Mesenchymal stem cell (in vitro differentiated cells and primary cell): ENCODE measurements around the gene C5orf24.
"Not testable (repeated sequence)": the region's sequence is repeated elsewhere in the genome, so short reads cannot be mapped to it uniquely, and the experiment has no call there.

ENCODE experiments used
- DNase-seq: peaks from one replicate; pipeline ENCODE4 v3.0.0-alpha.2; 2013
- H2AFZ ChIP-seq: one replicate; pipeline ENCODE4 v1.6.1; 2013; ENCODE audit warnings: low read depth, mild to moderate bottlenecking, control low read depth, inconsistent platforms, low read length, moderate library complexity
- H2AK5ac ChIP-seq: 2 replicates; pipeline ENCODE4 v1.6.1; 2013; ENCODE audit warnings: low read length, moderate library complexity, mild to moderate bottlenecking, inconsistent platforms; ENCODE audit not compliant: severe bottlenecking
- H2BK120ac ChIP-seq: one replicate; pipeline ENCODE4 v1.6.1; 2013; ENCODE audit warnings: low read depth, mild to moderate bottlenecking, inconsistent platforms, low read length, moderate library complexity
- H2BK12ac ChIP-seq, 2 experiments: one replicate each; pipeline ENCODE4 v1.6.1; 2013; ENCODE audit warnings: inconsistent platforms in 2 of 2, low read length in 2 of 2, mild to moderate bottlenecking in 2 of 2, moderate library complexity in 2 of 2, control low read depth in 1 of 2
- H2BK15ac ChIP-seq: one replicate; pipeline ENCODE4 v1.6.1; 2013; ENCODE audit warnings: mild to moderate bottlenecking, low read depth, inconsistent platforms; ENCODE audit not compliant: poor library complexity, severe bottlenecking
- H2BK5ac ChIP-seq: 2 replicates; pipeline ENCODE4 v1.6.1; 2013; ENCODE audit warnings: low read depth, mild to moderate bottlenecking, low read length, control low read depth, inconsistent platforms; ENCODE audit not compliant: poor library complexity, severe bottlenecking
- H3K14ac ChIP-seq, 2 experiments: one replicate each; pipeline ENCODE4 v1.6.1; 2013; ENCODE audit warnings: inconsistent platforms in 2 of 2, low read length in 2 of 2, control low read depth in 1 of 2, mild to moderate bottlenecking in 1 of 2, moderate library complexity in 1 of 2
- H3K18ac ChIP-seq, 2 experiments: one replicate each; pipeline ENCODE4 v1.6.1; 2013; ENCODE audit warnings: inconsistent platforms in 2 of 2, low read length in 2 of 2, control low read depth in 1 of 2, low read depth in 1 of 2, mild to moderate bottlenecking in 1 of 2
- H3K23ac ChIP-seq, 2 experiments: one replicate each; pipeline ENCODE4 v1.6.1; 2013; ENCODE audit warnings: inconsistent platforms in 2 of 2, low read length in 2 of 2, mild to moderate bottlenecking in 2 of 2, moderate library complexity in 2 of 2, control low read depth in 1 of 2
- H3K27ac ChIP-seq: 2 replicates; pipeline ENCODE4 v1.5.1; 2013; ENCODE audit warnings: mild to moderate bottlenecking, moderate library complexity, low read length, control low read depth, inconsistent platforms; ENCODE audit not compliant: poor library complexity, severe bottlenecking
- H3K27me3 ChIP-seq, 2 experiments: 2 replicates each; pipeline versions ENCODE4 v1.6.1 to v1.7.0; 2013; ENCODE audit warnings: low read length in 2 of 2, mild to moderate bottlenecking in 2 of 2, moderate library complexity in 2 of 2, control low read depth in 1 of 2, inconsistent platforms in 1 of 2; ENCODE audit not compliant: control insufficient read depth in 1 of 2, insufficient read depth in 1 of 2
- H3K36me3 ChIP-seq, 2 experiments: 2 replicates each; pipeline versions ENCODE4 v1.6.1 to v1.7.0; 2013; ENCODE audit warnings: low read length in 2 of 2, control low read depth in 1 of 2, inconsistent platforms in 1 of 2, low read depth in 1 of 2, mild to moderate bottlenecking in 1 of 2; ENCODE audit not compliant: insufficient read depth in 2 of 2, control insufficient read depth in 1 of 2
- H3K4ac ChIP-seq, 2 experiments: one replicate each; pipeline ENCODE4 v1.6.1; 2013; ENCODE audit warnings: inconsistent platforms in 2 of 2, low read length in 2 of 2, mild to moderate bottlenecking in 2 of 2, moderate library complexity in 2 of 2, control low read depth in 1 of 2, low read depth in 1 of 2
- H3K4me1 ChIP-seq: 2 replicates; pipeline ENCODE4 v1.6.1; 2013; ENCODE audit warnings: low read depth, low read length, control low read depth; ENCODE audit not compliant: control insufficient read depth, insufficient read depth
- H3K4me2 ChIP-seq: 2 replicates; pipeline ENCODE4 v1.6.1; 2013; ENCODE audit warnings: low read length, mild to moderate bottlenecking, inconsistent platforms; ENCODE audit not compliant: poor library complexity, severe bottlenecking
- H3K4me3 ChIP-seq, 2 experiments: 2 replicates each; pipeline versions ENCODE4 v1.5.1 to v1.7.0; 2013; ENCODE audit warnings: low read length in 2 of 2, mild to moderate bottlenecking in 2 of 2, control low read depth in 1 of 2, low read depth in 1 of 2; ENCODE audit not compliant: insufficient read depth in 1 of 2
- H3K79me1 ChIP-seq: replicated peaks from 2 replicates; pipeline ENCODE4 v1.6.1; 2013; ENCODE audit warnings: mild to moderate bottlenecking, control low read depth, low read length, inconsistent platforms; ENCODE audit not compliant: poor library complexity, severe bottlenecking
- H3K9ac ChIP-seq: 2 replicates; pipeline ENCODE4 v1.7.0; 2013; ENCODE audit warnings: mild to moderate bottlenecking, low read length, moderate library complexity
- H3K9me3 ChIP-seq: 2 replicates; pipeline ENCODE4 v1.7.0; 2013; ENCODE audit warnings: mild to moderate bottlenecking, low read length; ENCODE audit not compliant: control insufficient read depth
- H4K8ac ChIP-seq: one replicate; pipeline ENCODE4 v1.6.1; 2013; ENCODE audit warnings: inconsistent platforms, mild to moderate bottlenecking, low read length, moderate library complexity
- H4K91ac ChIP-seq: one replicate; pipeline ENCODE4 v1.6.1; 2013; ENCODE audit warnings: mild to moderate bottlenecking, low read length, inconsistent platforms
- WGBS: methylation state at CpG from one replicate; pipeline ENCODE4 v1.1.7; 2013; ENCODE audit warnings: mixed read lengths; 5-methylcytosine and 5-hydroxymethylcytosine counted together

C5orf24 gene

GRCh38 chr5:134844252-134844651 is 1.5 kb upstream of the C5orf24 start:
- Histone ChIP-seq H3K9me3 (no peaks in the 10 kb centered on the region), H3K9ac (no peak overlapping the region), H3K14ac (no peak overlapping the region), H3K23ac (no peak overlapping the region), H3K36me3 (peaks cover 20% of the 10 kb centered on the region in 2 experiments), H3K79me1 (peaks cover 8% of the 10 kb centered on the region), H4K8ac (no peak overlapping the region), H2BK15ac (no peak overlapping the region), H2BK120ac (no peak overlapping the region), H2AK5ac (peak overlapping the region; percentile 4), H3K4me1 (peaks cover 4% of the 10 kb centered on the region), H2BK5ac (no peak overlapping the region), H2BK12ac (no peak overlapping the region), H3K4ac (no peak overlapping the region), H3K27ac (no peak overlapping the region), H3K18ac (no peak overlapping the region), H3K4me3 (no peak overlapping the region), H4K91ac (no peak overlapping the region), H3K4me2 (no peak overlapping the region), H3K27me3 (no peaks in the 10 kb centered on the region), H2AFZ (no peak overlapping the region)
- WGBS = no CpG with 5 or more reads among the region's 1 CpG
- DNase-seq = no peak

GRCh38 chr5:134845335-134845851 is 375 bp upstream of the C5orf24 start:
- Histone ChIP-seq H3K79me1 (peaks cover 8% of the 10 kb centered on the region), H3K9ac (peak overlapping the region; percentile 99), H3K9me3 (no peaks in the 10 kb centered on the region), H3K4me3 (peak overlapping the region in 1 of 2 experiments; percentile 91), H2BK12ac (no peak overlapping the region), H2AFZ (no peak overlapping the region), H3K18ac (peak overlapping the region in 1 of 2 experiments; percentile 72), H3K27ac (peak overlapping the region; percentile 34), H4K8ac (peak overlapping the region; percentile 45), H3K4me2 (peak overlapping the region; percentile 64), H4K91ac (no peak overlapping the region), H2AK5ac (peak overlapping the region; percentile 69), H3K36me3 (peaks cover 15 to 19% of the 10 kb centered on the region in 2 experiments), H2BK5ac (no peak overlapping the region), H3K4me1 (peaks cover 9% of the 10 kb centered on the region), H3K4ac (peak overlapping the region in 1 of 2 experiments; percentile 87), H3K23ac (no peak overlapping the region), H2BK120ac (no peak overlapping the region), H2BK15ac (no peak overlapping the region), H3K14ac (no peak overlapping the region), H3K27me3 (no peaks in the 10 kb centered on the region)
- no peak for DNase-seq
- 29% methylated on average over 10 of the region's 12 CpGs for WGBS

GRCh38 chr5:134846641-134846960 is 833 bp downstream of the C5orf24 start:
- no peak overlapping the region for H3K23ac ChIP-seq
- peak overlapping the region; percentile 57 for H2AK5ac ChIP-seq
- H2BK5ac ChIP-seq = peak overlapping the region; percentile 5

GRCh38 chr5:134849434-134849933 is 3.7 kb downstream of the C5orf24 start:
- peak overlapping the region; percentile 69 for H3K27ac ChIP-seq
- not testable (repeated sequence) for H2AK5ac ChIP-seq, H3K27me3 ChIP-seq, H2BK12ac ChIP-seq, H3K18ac ChIP-seq, H3K9me3 ChIP-seq, H3K23ac ChIP-seq, H2BK120ac ChIP-seq, DNase-seq, H3K79me1 ChIP-seq, H4K91ac ChIP-seq, H3K4me1 ChIP-seq, H2BK15ac ChIP-seq, H3K14ac ChIP-seq, H4K8ac ChIP-seq, H3K4me2 ChIP-seq, H2BK5ac ChIP-seq, H3K4ac ChIP-seq, H2AFZ ChIP-seq
- 93% methylated on average over 5 of the region's 7 CpGs for WGBS
- H3K9ac ChIP-seq = peak overlapping the region; percentile 7
- H3K4me3 ChIP-seq = peak overlapping the region in 1 of 2 experiments; percentile 33
- peaks cover 18 to 23% of the 10 kb centered on the region in 2 experiments for H3K36me3 ChIP-seq

More at GRCh38 chr5:134846641-134846960, 833 bp downstream of the C5orf24 start:
- H3K27me3 ChIP-seq = no peaks in the 10 kb centered on the region
- H3K4me1 ChIP-seq = peaks cover 13% of the 10 kb centered on the region
- peak; percentile 51 for DNase-seq
- peak overlapping the region in 1 of 2 experiments; percentile 34 for H2BK12ac ChIP-seq
- peaks cover 8% of the 10 kb centered on the region for H3K79me1 ChIP-seq
- H2AFZ ChIP-seq = no peak overlapping the region
- peak overlapping the region; percentile 91 to 97 for H3K4me3 ChIP-seq
- H3K4ac ChIP-seq = peak overlapping the region; percentile 93 to 95
- peak overlapping the region; percentile 96 to 98 for H3K18ac ChIP-seq
- H3K14ac ChIP-seq = no peak overlapping the region
- no peak overlapping the region for H2BK15ac ChIP-seq
- peak overlapping the region; percentile 99 for H3K9ac ChIP-seq
- peaks cover 8 to 20% of the 10 kb centered on the region in 2 experiments for H3K36me3 ChIP-seq
- H4K8ac ChIP-seq = peak overlapping the region; percentile 99
- H3K4me2 ChIP-seq = peak overlapping the region; percentile 23
- peak overlapping the region; percentile 87 for H3K27ac ChIP-seq
- no peak overlapping the region for H2BK120ac ChIP-seq
- 3% methylated on average over 7 of the region's 11 CpGs for WGBS
- H3K9me3 ChIP-seq = no peaks in the 10 kb centered on the region
- H4K91ac ChIP-seq = peak overlapping the region; percentile 99
